GM10248 (cell line): ENCODE results near the gene KRABD2.

Source experiments
- CTCF ChIA-PET: fragments of 300-600 bp; sonication (Branson Sonifier 250); formaldehyde crosslinking; extraction: SDS; loops from one replicate; lab custom pipeline; 2021; ENCODE audit warnings: antibody characterized with exemption; lab: Yijun Ruan, JAX
- POLR2A ChIA-PET: fragments of 350-650 bp; sonication (Branson Sonifier 250); formaldehyde crosslinking; extraction: SDS; loops from one replicate; lab custom pipeline; 2020; ENCODE audit warnings: antibody characterized with exemption; lab: Yijun Ruan, JAX
- DNase-seq: peaks from one replicate; pipeline ENCODE4 v3.0.0; 2012; ENCODE audit errors: extremely low spot score
- CTCF ChIP-seq: IDR thresholded peaks from 2 replicates; pipeline ENCODE4 v1.5.1; 2012; ENCODE audit warnings: mild to moderate bottlenecking, low read depth; ENCODE audit errors: extremely low read depth, missing control alignments, control extremely low read depth

The KRABD2 gene

GRCh38 chr17:8408371-8408770 lies 31.9 kb upstream of the KRABD2 start:
- CTCF ChIA-PET, result interaction anchor here (0.9 to 5.9 kb wide), 4 partner anchors 21 to 378 kb away, joined by 3 to 53 read pairs (median 17); partner anchors contain the start of gene KRABD2
- no peak for DNase-seq
- no peak for TF ChIP-seq CTCF
- POLR2A ChIA-PET, result no interaction called here

GRCh38 chr17:8406174-8406573 lies 29.7 kb upstream of the KRABD2 start:
- ChIA-PET POLR2A (no interaction called here), CTCF (interaction anchor here (5.9 kb wide), 1 partner anchor 340 kb away, joined by 53 read pairs; no protein-coding TSS in a partner anchor)
- DNase-seq, result no peak
- no peak for TF ChIP-seq CTCF

- no peak for DNase-seq
- ChIA-PET CTCF (interaction anchor here (1.7 to 1.9 kb wide), 2 partner anchors 22 to 380 kb away, joined by 4 to 8 read pairs; no protein-coding TSS in a partner anchor), POLR2A (no interaction called here)
- TF ChIP-seq CTCF, result no peak
Measured at GRCh38 chr17:8405499-8406016, 29.1 kb upstream of the KRABD2 start.

- POLR2A ChIA-PET, result no interaction called here
- TF ChIP-seq CTCF, result no peak
Measured at GRCh38 chr17:8402921-8403536, 26.5 kb upstream of the KRABD2 start.

GRCh38 chr17:8401107-8401506 lies 24.6 kb upstream of the KRABD2 start:
- POLR2A ChIA-PET, result no interaction called here
- TF ChIP-seq CTCF, result no peak
- DNase-seq, result no peak
- CTCF ChIA-PET, result interaction anchor here (1.8 kb wide), 1 partner anchor 10 kb away, joined by 5 read pairs; no protein-coding TSS in a partner anchor

More at GRCh38 chr17:8402921-8403536, 26.5 kb upstream of the KRABD2 start:
- CTCF ChIA-PET, result interaction anchor here (1.8 kb wide), 1 partner anchor 8 kb away, joined by 5 read pairs; no protein-coding TSS in a partner anchor
- DNase-seq, result no peak

GRCh38 chr17:8398980-8399379 lies 22.5 kb upstream of the KRABD2 start:
- ChIA-PET POLR2A (no interaction called here), CTCF (interaction anchor here (1.1 to 1.5 kb wide), 2 partner anchors 15 to 17 kb away, joined by 3 to 4 read pairs; no protein-coding TSS in a partner anchor)
- TF ChIP-seq CTCF, result no peak
- no peak for DNase-seq
